Loucy (cell line): ENCODE results near the gene KANSL1.

Experiments used
- H2AFZ ChIP-seq: fragments of 200-600 bp; sonication (generic); 2 replicates; pipeline ENCODE4 v1.6.0; 2016; ENCODE audit warnings: antibody characterized with exemption, mild to moderate bottlenecking, low read length, moderate library complexity
- H3F3A ChIP-seq: fragments of 200-600 bp; 2 replicates; pipeline ENCODE4 v1.6.0; 2016; ENCODE audit warnings: antibody characterized with exemption, low read depth, mild to moderate bottlenecking
- H3K27me3 ChIP-seq: fragments of 200-600 bp; sonication (generic); 2 replicates; pipeline ENCODE4 v1.6.1; 2014; ENCODE audit warnings: low read length, mild to moderate bottlenecking; ENCODE audit not compliant: insufficient read depth, poor library complexity, severe bottlenecking
- H3K36me3 ChIP-seq: fragments of 200-600 bp; sonication (generic); 2 replicates; pipeline ENCODE4 v1.6.1; 2016; ENCODE audit warnings: low read length; ENCODE audit not compliant: insufficient read depth
- H3K4me1 ChIP-seq: fragments of 200-600 bp; sonication (generic); 2 replicates; pipeline ENCODE4 v1.5.1; 2014; ENCODE audit warnings: low read length, mild to moderate bottlenecking; ENCODE audit not compliant: insufficient read depth, poor library complexity, severe bottlenecking
- H3K4me2 ChIP-seq: fragments of 200-600 bp; sonication (generic); 2 replicates; pipeline ENCODE4 v1.6.0; 2014; ENCODE audit warnings: antibody characterized with exemption, low read length, low read depth, mild to moderate bottlenecking; ENCODE audit not compliant: poor library complexity, severe bottlenecking
- H3K4me3 ChIP-seq: fragments of 200-600 bp; sonication (generic); 2 replicates; pipeline ENCODE4 v1.5.1; 2014; ENCODE audit warnings: low read length, mild to moderate bottlenecking, mixed read lengths; ENCODE audit not compliant: poor library complexity, severe bottlenecking
- H3K79me2 ChIP-seq: fragments of 200-600 bp; sonication (generic); 2 replicates; pipeline ENCODE4 v1.6.1; 2014; ENCODE audit warnings: low read length; ENCODE audit not compliant: insufficient read depth
- H3K9ac ChIP-seq: fragments of 200-600 bp; sonication (generic); 2 replicates; pipeline ENCODE4 v1.6.0; 2014; ENCODE audit warnings: mild to moderate bottlenecking, low read depth, low read length, moderate library complexity; ENCODE audit not compliant: poor library complexity, severe bottlenecking
- H3K9me2 ChIP-seq: fragments of 200-600 bp; sonication (generic); replicated peaks from 2 replicates; pipeline ENCODE4 v1.6.1; 2016; ENCODE audit warnings: low read depth, low read length, mixed read lengths
- H3K9me3 ChIP-seq: fragments of 200-600 bp; sonication (generic); 2 replicates; pipeline ENCODE4 v1.6.1; 2014; ENCODE audit warnings: mild to moderate bottlenecking, antibody characterized with exemption, low read length, low read depth; ENCODE audit not compliant: insufficient read depth
- H4K20me1 ChIP-seq: fragments of 200-600 bp; sonication (generic); 2 replicates; pipeline ENCODE4 v1.6.0; 2014; ENCODE audit warnings: antibody characterized with exemption, low read length, mild to moderate bottlenecking; ENCODE audit not compliant: insufficient read depth, poor library complexity, severe bottlenecking
- EZH2phosphoT487 ChIP-seq: fragments of 200-600 bp; IDR thresholded peaks from 2 replicates; pipeline ENCODE4 v1.6.1; 2018; ENCODE audit warnings: antibody characterized with exemption, mild to moderate bottlenecking, moderate library complexity, borderline replicate concordance
- TF ChIP-seq, protein P1 (sequence below): fragments of 200-600 bp; sonication (generic); conservative IDR thresholded peaks from 2 replicates; pipeline ENCODE4 v1.5.1; 2014; ENCODE audit warnings: mild to moderate bottlenecking, antibody characterized with exemption, low read length

Gene KANSL1

GRCh38 chr17:46163316-46163715, 29.9 kb downstream of the KANSL1 start:
- TF ChIP-seq, protein P1, sequence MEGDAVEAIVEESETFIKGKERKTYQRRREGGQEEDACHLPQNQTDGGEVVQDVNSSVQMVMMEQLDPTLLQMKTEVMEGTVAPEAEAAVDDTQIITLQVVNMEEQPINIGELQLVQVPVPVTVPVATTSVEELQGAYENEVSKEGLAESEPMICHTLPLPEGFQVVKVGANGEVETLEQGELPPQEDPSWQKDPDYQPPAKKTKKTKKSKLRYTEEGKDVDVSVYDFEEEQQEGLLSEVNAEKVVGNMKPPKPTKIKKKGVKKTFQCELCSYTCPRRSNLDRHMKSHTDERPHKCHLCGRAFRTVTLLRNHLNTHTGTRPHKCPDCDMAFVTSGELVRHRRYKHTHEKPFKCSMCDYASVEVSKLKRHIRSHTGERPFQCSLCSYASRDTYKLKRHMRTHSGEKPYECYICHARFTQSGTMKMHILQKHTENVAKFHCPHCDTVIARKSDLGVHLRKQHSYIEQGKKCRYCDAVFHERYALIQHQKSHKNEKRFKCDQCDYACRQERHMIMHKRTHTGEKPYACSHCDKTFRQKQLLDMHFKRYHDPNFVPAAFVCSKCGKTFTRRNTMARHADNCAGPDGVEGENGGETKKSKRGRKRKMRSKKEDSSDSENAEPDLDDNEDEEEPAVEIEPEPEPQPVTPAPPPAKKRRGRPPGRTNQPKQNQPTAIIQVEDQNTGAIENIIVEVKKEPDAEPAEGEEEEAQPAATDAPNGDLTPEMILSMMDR: no peak
- TF ChIP-seq EZH2phosphoT487: no peak
- Histone ChIP-seq H3K27me3 (no peaks in the 10 kb centered on the region), H3F3A (no peaks in the 10 kb centered on the region), H2AFZ (no peak overlapping the region), H3K4me3 (no peak overlapping the region), H3K9me2 (no peaks in the 10 kb centered on the region), H3K4me2 (peak overlapping the region; percentile 18), H3K4me1 (peaks cover 17% of the 10 kb centered on the region), H3K9me3 (no peaks in the 10 kb centered on the region), H3K36me3 (peaks cover 13% of the 10 kb centered on the region; the same call in 1 of the 2 replicates), H3K9ac (no peak overlapping the region), H4K20me1 (peaks cover 92% of the 10 kb centered on the region), H3K79me2 (peaks cover 99% of the 10 kb centered on the region)

GRCh38 chr17:46162866-46163265, 30.4 kb downstream of the KANSL1 start:
- Histone ChIP-seq H3F3A (no peaks in the 10 kb centered on the region), H2AFZ (no peak overlapping the region), H3K79me2 (peaks cover 99% of the 10 kb centered on the region), H3K4me3 (no peak overlapping the region), H4K20me1 (peaks cover 92% of the 10 kb centered on the region), H3K9me3 (no peaks in the 10 kb centered on the region), H3K4me1 (peaks cover 17% of the 10 kb centered on the region), H3K9ac (no peak overlapping the region), H3K36me3 (peaks cover 9% of the 10 kb centered on the region; the same call in 1 of the 2 replicates), H3K4me2 (peak overlapping the region; percentile 18), H3K9me2 (no peaks in the 10 kb centered on the region), H3K27me3 (no peaks in the 10 kb centered on the region)
- no peak for TF ChIP-seq EZH2phosphoT487
- TF ChIP-seq, protein P1: no peak

GRCh38 chr17:46160169-46160568, 33.1 kb downstream of the KANSL1 start:
- Histone ChIP-seq H3K79me2 (peaks cover 99% of the 10 kb centered on the region), H3K9me3 (no peaks in the 10 kb centered on the region), H3K36me3 (peaks cover 3% of the 10 kb centered on the region; the same call in 1 of the 2 replicates), H3K9me2 (no peaks in the 10 kb centered on the region), H2AFZ (no peak overlapping the region), H3K4me3 (no peak overlapping the region), H3K9ac (no peak overlapping the region), H3K27me3 (no peaks in the 10 kb centered on the region), H3K4me2 (no peak overlapping the region), H3F3A (no peaks in the 10 kb centered on the region), H4K20me1 (peaks cover 95% of the 10 kb centered on the region), H3K4me1 (peaks cover 17% of the 10 kb centered on the region)
- no peak for TF ChIP-seq EZH2phosphoT487
- TF ChIP-seq, protein P1: no peak
